GM12801 (cell line): ENCODE results near the gene RPS6KA2.

Experiments
- CTCF ChIP-seq: IDR thresholded peaks from one replicate; pipeline ENCODE4 v1.5.1; 2011; ENCODE audit warnings: control low read depth; ENCODE audit not compliant: insufficient read length; ENCODE audit errors: extremely low read depth

Gene RPS6KA2

GRCh38 chr6:166508726-166509125 lies 118.3 kb downstream of the RPS6KA2 start:
- TF ChIP-seq CTCF = no peak

GRCh38 chr6:166507809-166508564 lies 119.1 kb downstream of the RPS6KA2 start:
- TF ChIP-seq CTCF = no peak

- TF ChIP-seq CTCF = no peak
Measured at GRCh38 chr6:166507380-166507779, 119.7 kb downstream of the RPS6KA2 start.

DNA sequence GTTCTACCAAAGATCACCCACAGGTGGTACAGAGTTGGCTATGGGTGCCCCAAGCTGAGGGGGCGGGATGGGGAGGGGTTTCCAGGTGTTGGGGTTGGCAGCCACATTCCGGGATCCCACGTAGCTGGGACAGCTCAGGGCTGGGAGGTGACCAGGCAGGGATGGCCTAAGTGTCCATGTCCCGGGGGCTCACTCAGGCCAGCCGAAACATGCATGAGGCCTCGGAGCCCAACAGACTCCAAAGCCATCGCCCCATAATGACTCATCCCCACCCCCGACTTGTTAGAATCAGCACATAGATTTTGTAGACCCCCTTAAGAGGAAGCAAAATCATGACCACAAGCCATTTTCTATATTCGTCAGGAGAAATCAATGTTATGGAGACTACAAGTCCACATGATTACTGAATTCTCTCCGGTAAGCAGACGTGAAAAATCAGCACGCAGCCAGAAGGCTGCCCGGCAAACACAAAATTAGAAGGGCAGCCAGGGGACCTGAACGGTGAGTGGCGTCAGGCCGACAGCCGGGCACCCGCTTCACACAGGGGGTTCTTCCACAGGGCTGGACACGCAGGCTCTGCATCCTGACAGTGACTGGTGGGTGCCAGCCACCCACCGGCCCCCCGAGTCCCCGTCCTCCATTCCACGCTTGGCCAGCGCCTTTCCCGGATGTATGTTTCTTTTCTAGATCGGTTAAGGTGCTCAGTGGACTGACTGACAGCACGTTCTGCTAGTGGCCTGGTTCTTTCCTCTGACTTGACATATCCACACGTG lies 121.7 kb downstream of the RPS6KA2 start:
- no peak for TF ChIP-seq CTCF

DNA sequence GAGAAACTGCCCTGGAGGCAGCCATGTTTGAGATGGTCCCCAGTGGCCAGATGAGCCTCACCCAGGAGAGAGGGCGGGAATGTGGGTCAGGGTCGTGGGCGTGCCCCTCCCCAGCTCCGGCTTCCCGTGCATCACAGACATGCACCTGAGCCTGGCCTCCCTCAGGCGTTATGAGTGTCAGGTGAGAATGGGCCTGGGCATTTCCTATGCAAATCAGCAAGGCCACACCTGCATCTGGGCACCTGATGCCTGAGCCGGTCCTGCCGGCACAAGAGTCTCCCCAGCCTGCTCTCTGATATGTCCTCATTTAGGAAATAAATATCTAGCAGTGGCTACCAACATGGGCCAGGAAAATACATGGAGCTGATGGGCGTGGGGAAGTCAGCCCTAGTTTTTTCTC lies 123.0 kb downstream of the RPS6KA2 start:
- TF ChIP-seq CTCF = no peak

DNA sequence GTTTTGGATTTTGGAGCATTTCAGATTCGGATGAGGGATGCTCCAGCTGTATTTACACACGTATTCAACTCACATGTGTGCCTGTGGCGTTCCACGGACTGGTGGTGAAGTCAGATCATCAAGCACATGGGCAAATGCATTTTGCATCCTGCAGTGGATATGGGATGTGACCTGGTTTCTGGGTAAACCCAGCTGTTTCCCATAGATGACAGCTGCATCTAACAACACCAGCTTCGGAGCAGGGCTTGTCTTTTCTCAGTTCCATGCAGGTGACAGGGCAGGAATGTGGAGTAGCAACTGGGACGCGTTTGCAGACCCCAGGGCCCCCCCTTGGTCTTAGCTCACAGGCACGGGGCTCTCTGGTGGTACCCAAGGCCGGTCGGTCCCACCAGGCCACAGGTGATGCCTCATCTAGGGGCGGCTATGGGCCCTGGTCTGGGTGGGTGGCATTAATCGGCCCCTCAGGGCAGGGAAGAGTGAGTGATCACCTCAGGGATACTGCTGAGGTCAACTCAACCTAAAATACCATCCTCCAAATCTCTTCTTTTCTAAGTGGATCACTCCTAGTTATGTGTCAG lies 123.8 kb downstream of the RPS6KA2 start:
- no peak for TF ChIP-seq CTCF

- TF ChIP-seq CTCF = no peak
Measured at GRCh38 chr6:166502453-166502852, 124.6 kb downstream of the RPS6KA2 start.
